CD4-positive, alpha-beta T cell (primary cell): ENCODE measurements around the gene SPG21. TPM values are rescaled to one million over a fixed set of nuclear protein-coding genes. Genes with fewer than 3 reads are reported as not detected.

Experiments
- ATAC-seq: fragments of 200-7000 bp; cut with Tn5 transposase; one replicate; pipeline ENCODE4 v1.10.0; 2022; ENCODE audit warnings: mild to moderate bottlenecking; ENCODE audit not compliant: poor library complexity
- CTCF ChIA-PET: fragments of 350-600 bp; sonication (Branson Sonifier 250); formaldehyde crosslinking; loops from one replicate; lab custom pipeline; 2021; ENCODE audit warnings: antibody characterized with exemption, inconsistent platforms; lab: Charles Lee
- POLR2A ChIA-PET: fragments of 350-600 bp; sonication (Branson Sonifier 250); formaldehyde crosslinking; loops from one replicate; lab custom pipeline; 2021; ENCODE audit warnings: antibody characterized with exemption, inconsistent platforms; lab: Charles Lee
- DNase-seq, 14 experiments: peaks; one replicate each; pipeline ENCODE4 v3.0.0-alpha.2; 2013 to 2020; ENCODE audit warnings: mixed read lengths in 2 of 14
- H3K27ac ChIP-seq, 2 donors: one replicate each; pipeline versions ENCODE4 v1.5.1 to v1.7.0; 2013; ENCODE audit warnings: low read length in 2 of 2, low read depth in 1 of 2, mild to moderate bottlenecking in 1 of 2
- H3K27me3 ChIP-seq, 2 experiments: 1 replicate in 1 of 2; 2 replicates in 1 of 2; pipeline versions ENCODE4 v1.6.1 to v1.7.0; 2013; ENCODE audit warnings: low read length in 2 of 2, control low read depth in 1 of 2, mild to moderate bottlenecking in 1 of 2, moderate library complexity in 1 of 2; ENCODE audit not compliant: insufficient read depth in 2 of 2, control insufficient read depth in 1 of 2
- H3K36me3 ChIP-seq: one replicate; pipeline ENCODE4 v1.6.1; 2013; ENCODE audit warnings: low read length, control low read depth; ENCODE audit not compliant: insufficient read depth
- H3K4me1 ChIP-seq: one replicate; pipeline ENCODE4 v1.6.1; 2013; ENCODE audit warnings: low read length, control low read depth; ENCODE audit not compliant: insufficient read depth
- H3K4me3 ChIP-seq: one replicate; pipeline ENCODE4 v1.5.1; 2013; ENCODE audit warnings: mild to moderate bottlenecking, low read length, moderate library complexity
- H3K9me3 ChIP-seq, 2 experiments: 1 replicate in 1 of 2; 2 replicates in 1 of 2; pipeline versions ENCODE4 v1.6.1 to v1.7.0; 2013; ENCODE audit warnings: low read length in 2 of 2, mild to moderate bottlenecking in 2 of 2, control low read depth in 1 of 2, moderate library complexity in 1 of 2; ENCODE audit not compliant: control insufficient read depth in 1 of 2, insufficient read depth in 1 of 2
- H3K27ac Mint-ChIP-seq: one replicate; pipeline ENCODE4 v1.8.0; 2020; ENCODE audit warnings: mixed read lengths
- H3K27me3 Mint-ChIP-seq: one replicate; pipeline ENCODE4 v1.8.0; 2021; ENCODE audit warnings: mixed read lengths
- H3K36me3 Mint-ChIP-seq: one replicate; pipeline ENCODE4 v1.8.0; 2021; ENCODE audit warnings: low read depth, mixed read lengths
- H3K4me1 Mint-ChIP-seq: one replicate; pipeline ENCODE4 v1.8.0; 2021; ENCODE audit warnings: low read depth, mixed read lengths
- H3K4me3 Mint-ChIP-seq: one replicate; pipeline ENCODE4 v1.8.0; 2020; ENCODE audit warnings: mild to moderate bottlenecking, mixed read lengths
- H3K9me3 Mint-ChIP-seq: one replicate; pipeline ENCODE4 v1.8.0; 2020; ENCODE audit warnings: mixed read lengths
- CTCF ChIP-seq: fragments of 200-600 bp; IDR thresholded peaks from one replicate; pipeline ENCODE4 v1.8.0; 2022; ENCODE audit warnings: antibody characterized with exemption, mild to moderate bottlenecking
- intact Hi-C, 2 experiments: fragments of 100-400 bp; cut with DNase I in 1 of 2; cut with micrococcal nuclease in 1 of 2; formaldehyde crosslinking; loops; one replicate each; pipeline versions ENCODE4 v1.15.1 to v1.9.0; 2023 to 2025; cut with DNase I, micrococcal nuclease
- total RNA-seq, 174 experiments: library from RNA in 2 of 174; stranded (reverse) in 2 of 174; gene quantifications; one replicate each; pipeline ENCODE4 v1.2.3 and lab custom pipeline; 2021 to 2026

The SPG21 gene
- total RNA-seq, 2 experiments from 2014 or later, result 29.4 to 32.7 TPM

GRCh38 chr15:65006876-65007275 lies 17.2 kb upstream of the SPG21 start:
- H3K27me3 Mint-ChIP-seq, result no peaks in the 10 kb centered on the region
- H3K4me1 Mint-ChIP-seq, result no peaks in the 10 kb centered on the region
- Histone ChIP-seq H3K36me3 (peaks cover 10% of the 10 kb centered on the region), H3K4me3 (no peak overlapping the region), H3K9me3 (no peaks in the 10 kb centered on the region), H3K4me1 (no peaks in the 10 kb centered on the region), H3K27me3 (no peaks in the 10 kb centered on the region), H3K27ac (no peak overlapping the region)
- no peak overlapping the region for H3K27ac Mint-ChIP-seq
- no peaks in the 10 kb centered on the region for H3K9me3 Mint-ChIP-seq
- TF ChIP-seq CTCF, result no peak
- H3K36me3 Mint-ChIP-seq, result peaks cover 50% of the 10 kb centered on the region
- no peak for DNase-seq
- POLR2A ChIA-PET, result no interaction called here
- CTCF ChIA-PET, result no interaction called here
- intact Hi-C loops, result no loop called here
- no peak for ATAC-seq
- no peak overlapping the region for H3K4me3 Mint-ChIP-seq

- Histone ChIP-seq H3K27ac (no peak overlapping the region), H3K9me3 (no peaks in the 10 kb centered on the region), H3K36me3 (peaks cover 10% of the 10 kb centered on the region), H3K4me3 (no peak overlapping the region), H3K27me3 (no peaks in the 10 kb centered on the region), H3K4me1 (no peaks in the 10 kb centered on the region)
- no peak for TF ChIP-seq CTCF
- Mint-ChIP-seq H3K9me3 (no peaks in the 10 kb centered on the region), H3K36me3 (peaks cover 35% of the 10 kb centered on the region), H3K4me1 (no peaks in the 10 kb centered on the region), H3K27ac (no peak overlapping the region), H3K27me3 (no peaks in the 10 kb centered on the region), H3K4me3 (no peak overlapping the region)
- ChIA-PET CTCF (no interaction called here), POLR2A (no interaction called here)
- no peak for DNase-seq
- ATAC-seq, result no peak
- intact Hi-C loops, result no loop called here
These were observed 15.3 kb upstream of the SPG21 start for GRCh38 chr15:65004993-65005392.

- TF ChIP-seq CTCF, result no peak
- H3K9me3 ChIP-seq, result no peaks in the 10 kb centered on the region
- no peaks in the 10 kb centered on the region for H3K27me3 ChIP-seq
- no peak overlapping the region for H3K4me3 Mint-ChIP-seq
- H3K27ac Mint-ChIP-seq, result no peak overlapping the region
- DNase-seq (no peak), ATAC-seq (no peak)
- H3K9me3 Mint-ChIP-seq, result no peaks in the 10 kb centered on the region
- H3K4me3 ChIP-seq, result no peak overlapping the region
- peaks cover 4% of the 10 kb centered on the region for H3K36me3 ChIP-seq
- no peak overlapping the region for H3K27ac ChIP-seq
- H3K27me3 Mint-ChIP-seq, result no peaks in the 10 kb centered on the region
- no peaks in the 10 kb centered on the region for H3K4me1 Mint-ChIP-seq
- H3K4me1 ChIP-seq, result peaks cover 3% of the 10 kb centered on the region
- intact Hi-C loops, result loop anchor here in 1 of 2 experiments (10.0 kb wide), 1 partner anchor 903 kb away; the partner anchor contains the start of genes CIAO2A and SNX1
- peaks cover under 1% of the 10 kb centered on the region for H3K36me3 Mint-ChIP-seq
- ChIA-PET POLR2A (no interaction called here), CTCF (no interaction called here)
These were observed 8.1 kb upstream of the SPG21 start for GRCh38 chr15:64997745-64998375.
